Measurements from ENCODE around the gene ABL1. TPM values are rescaled to one million over a fixed set of nuclear protein-coding genes. Genes with fewer than 3 reads are reported as not detected.

The ABL1 gene
- total RNA-seq, 1 donor from 2014 or later: 121 TPM

DNA sequence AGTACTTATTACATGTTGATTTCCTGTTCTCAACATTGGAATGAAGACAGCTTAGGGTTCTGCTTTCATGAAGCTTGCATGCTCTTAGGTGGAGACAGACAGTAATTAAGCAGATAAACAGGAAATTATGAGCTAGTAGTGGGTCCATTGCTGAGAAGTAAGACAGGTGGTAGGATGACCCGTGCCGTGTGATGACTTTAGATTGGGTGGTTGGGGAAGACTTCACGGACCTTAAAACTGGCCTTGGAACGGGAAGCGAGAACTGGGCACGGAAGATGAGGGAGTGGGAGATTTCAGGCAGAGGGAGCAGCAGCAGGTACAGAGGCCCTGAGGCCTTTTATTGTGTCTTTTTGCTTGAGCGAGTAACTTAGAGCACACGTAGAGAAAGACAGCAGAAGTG lies 27.2 kb downstream of the ABL1 start:
- TF ChIP-seq, protein P1, sequence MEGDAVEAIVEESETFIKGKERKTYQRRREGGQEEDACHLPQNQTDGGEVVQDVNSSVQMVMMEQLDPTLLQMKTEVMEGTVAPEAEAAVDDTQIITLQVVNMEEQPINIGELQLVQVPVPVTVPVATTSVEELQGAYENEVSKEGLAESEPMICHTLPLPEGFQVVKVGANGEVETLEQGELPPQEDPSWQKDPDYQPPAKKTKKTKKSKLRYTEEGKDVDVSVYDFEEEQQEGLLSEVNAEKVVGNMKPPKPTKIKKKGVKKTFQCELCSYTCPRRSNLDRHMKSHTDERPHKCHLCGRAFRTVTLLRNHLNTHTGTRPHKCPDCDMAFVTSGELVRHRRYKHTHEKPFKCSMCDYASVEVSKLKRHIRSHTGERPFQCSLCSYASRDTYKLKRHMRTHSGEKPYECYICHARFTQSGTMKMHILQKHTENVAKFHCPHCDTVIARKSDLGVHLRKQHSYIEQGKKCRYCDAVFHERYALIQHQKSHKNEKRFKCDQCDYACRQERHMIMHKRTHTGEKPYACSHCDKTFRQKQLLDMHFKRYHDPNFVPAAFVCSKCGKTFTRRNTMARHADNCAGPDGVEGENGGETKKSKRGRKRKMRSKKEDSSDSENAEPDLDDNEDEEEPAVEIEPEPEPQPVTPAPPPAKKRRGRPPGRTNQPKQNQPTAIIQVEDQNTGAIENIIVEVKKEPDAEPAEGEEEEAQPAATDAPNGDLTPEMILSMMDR (IDR thresholded peaks at IDR 0.05; ENCODE audit: unreplicated experiment): no peak
- Mint-ChIP-seq H3K27ac (ENCODE audit: unreplicated experiment) (no peak overlapping the region), H3K9me3 (ENCODE audit: unreplicated experiment) (no peaks in the 10 kb centered on the region)

DNA sequence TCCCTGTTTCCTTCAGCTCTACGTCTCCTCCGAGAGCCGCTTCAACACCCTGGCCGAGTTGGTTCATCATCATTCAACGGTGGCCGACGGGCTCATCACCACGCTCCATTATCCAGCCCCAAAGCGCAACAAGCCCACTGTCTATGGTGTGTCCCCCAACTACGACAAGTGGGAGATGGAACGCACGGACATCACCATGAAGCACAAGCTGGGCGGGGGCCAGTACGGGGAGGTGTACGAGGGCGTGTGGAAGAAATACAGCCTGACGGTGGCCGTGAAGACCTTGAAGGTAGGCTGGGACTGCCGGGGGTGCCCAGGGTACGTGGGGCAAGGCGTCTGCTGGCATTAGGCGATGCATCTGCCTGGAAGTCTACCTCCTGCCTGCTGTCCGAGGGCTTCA lies 27.7 kb downstream of the ABL1 start:
- TF ChIP-seq, protein P1 (IDR thresholded peaks at IDR 0.05; ENCODE audit: unreplicated experiment): no peak
- Mint-ChIP-seq H3K9me3 (ENCODE audit: unreplicated experiment) (no peaks in the 10 kb centered on the region), H3K36me3 (ENCODE audit: low read depth, unreplicated experiment) (peaks cover 21% of the 10 kb centered on the region), H3K27me3 (ENCODE audit: unreplicated experiment) (peaks cover 3% of the 10 kb centered on the region), H3K4me1 (ENCODE audit: unreplicated experiment) (peaks cover 34% of the 10 kb centered on the region), H3K27ac (ENCODE audit: unreplicated experiment) (no peak overlapping the region), H3K4me3 (ENCODE audit: unreplicated experiment) (no peak overlapping the region)
- no peak for DNase-seq (ENCODE audit: low spot score)

More for the DNA sequence above, 27.2 kb downstream of the ABL1 start:
- peaks cover 24% of the 10 kb centered on the region for H3K36me3 Mint-ChIP-seq (ENCODE audit: low read depth, unreplicated experiment)
- H3K4me3 Mint-ChIP-seq (ENCODE audit: unreplicated experiment): no peak overlapping the region
- peaks cover 34% of the 10 kb centered on the region for H3K4me1 Mint-ChIP-seq (ENCODE audit: unreplicated experiment)
- DNase-seq (ENCODE audit: low spot score): no peak
- peaks cover 3% of the 10 kb centered on the region for H3K27me3 Mint-ChIP-seq (ENCODE audit: unreplicated experiment)

DNA sequence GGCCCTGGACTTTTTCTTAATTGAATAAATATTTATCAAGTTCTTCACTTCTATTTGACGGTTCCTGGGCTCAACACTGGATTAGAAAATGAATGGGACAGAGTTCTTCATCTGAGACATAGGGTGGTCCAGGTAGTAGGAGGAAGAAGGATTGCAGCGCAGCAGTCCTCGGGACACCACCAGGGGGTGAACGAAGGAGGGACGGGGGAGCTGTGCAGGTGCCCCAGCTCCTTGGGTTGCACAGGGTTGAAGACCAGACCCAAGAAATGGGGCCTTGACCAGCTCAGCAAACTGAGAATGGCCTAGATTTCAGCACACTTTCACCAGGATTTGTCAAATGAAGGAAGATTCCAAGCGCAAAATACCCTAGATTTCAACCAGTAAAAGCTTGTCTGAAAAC lies 29.5 kb downstream of the ABL1 start:
- peaks cover 30% of the 10 kb centered on the region for H3K4me1 Mint-ChIP-seq (ENCODE audit: unreplicated experiment)
- TF ChIP-seq, protein P1 (IDR thresholded peaks at IDR 0.05; ENCODE audit: unreplicated experiment): no peak
- no peak for DNase-seq (ENCODE audit: low spot score)
- peaks cover 3% of the 10 kb centered on the region for H3K27me3 Mint-ChIP-seq (ENCODE audit: unreplicated experiment)
- no peak overlapping the region for H3K27ac Mint-ChIP-seq (ENCODE audit: unreplicated experiment)
- H3K36me3 Mint-ChIP-seq (ENCODE audit: low read depth, unreplicated experiment): peaks cover 21% of the 10 kb centered on the region
- H3K9me3 Mint-ChIP-seq (ENCODE audit: unreplicated experiment): no peaks in the 10 kb centered on the region
- no peak overlapping the region for H3K4me3 Mint-ChIP-seq (ENCODE audit: unreplicated experiment)

DNA sequence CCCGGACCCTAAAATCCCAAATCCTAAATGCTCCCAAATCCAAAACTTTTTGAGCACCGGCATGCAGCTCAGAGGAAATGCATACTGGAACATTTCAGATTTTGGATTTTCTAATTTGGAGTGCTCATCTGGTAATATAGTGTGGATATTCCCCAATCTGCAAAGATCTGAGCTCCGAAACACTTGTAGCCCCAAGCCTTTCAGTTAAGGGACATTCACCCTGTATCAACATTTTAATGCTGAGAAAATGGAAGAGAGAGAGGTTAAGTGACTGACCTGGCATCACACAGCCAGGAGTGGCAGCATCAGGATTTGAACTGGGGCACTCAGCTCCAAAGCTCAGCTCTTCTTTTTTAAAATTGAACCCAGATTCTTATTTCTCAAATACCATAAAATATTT lies 30.9 kb downstream of the ABL1 start:
- no peak overlapping the region for H3K4me3 Mint-ChIP-seq (ENCODE audit: unreplicated experiment)
- no peaks in the 10 kb centered on the region for H3K9me3 Mint-ChIP-seq (ENCODE audit: unreplicated experiment)
- H3K27ac Mint-ChIP-seq (ENCODE audit: unreplicated experiment): no peak overlapping the region
- DNase-seq (ENCODE audit: low spot score): no peak
- peaks cover 12% of the 10 kb centered on the region for H3K36me3 Mint-ChIP-seq (ENCODE audit: low read depth, unreplicated experiment)
- peaks cover 19% of the 10 kb centered on the region for H3K4me1 Mint-ChIP-seq (ENCODE audit: unreplicated experiment)
- TF ChIP-seq, protein P1 (IDR thresholded peaks at IDR 0.05; ENCODE audit: unreplicated experiment): no peak
- peaks cover 3% of the 10 kb centered on the region for H3K27me3 Mint-ChIP-seq (ENCODE audit: unreplicated experiment)

DNA sequence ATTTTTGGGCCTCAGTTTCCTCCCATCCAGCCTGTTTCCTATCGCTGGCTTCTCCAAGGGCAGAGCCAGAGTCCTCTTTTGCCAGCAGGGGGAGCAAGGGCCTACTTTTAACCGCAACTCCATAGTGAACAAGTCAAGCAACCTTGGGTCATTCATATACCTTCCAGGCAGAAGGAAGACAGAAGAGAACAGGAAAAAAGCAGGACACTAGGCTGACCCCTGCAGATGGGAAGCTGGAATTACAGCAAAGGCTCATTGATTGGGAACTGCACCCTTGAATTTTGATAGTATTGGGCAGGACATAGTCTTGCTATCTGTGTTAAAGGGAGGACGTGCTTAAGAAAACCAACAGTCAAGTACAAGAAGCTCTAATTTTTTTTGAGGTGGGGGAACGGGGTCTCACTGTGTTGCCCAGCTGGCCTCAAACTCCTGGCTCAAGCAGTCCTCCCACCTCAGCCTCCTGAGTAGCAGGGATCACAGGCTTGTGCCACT lies 31.5 kb downstream of the ABL1 start:
- H3K27ac Mint-ChIP-seq (ENCODE audit: unreplicated experiment): no peak overlapping the region

More for the DNA sequence above, 31.5 kb downstream of the ABL1 start:
- peaks cover 12% of the 10 kb centered on the region for H3K36me3 Mint-ChIP-seq (ENCODE audit: low read depth, unreplicated experiment)
- H3K27me3 Mint-ChIP-seq (ENCODE audit: unreplicated experiment): peaks cover 3% of the 10 kb centered on the region
- TF ChIP-seq, protein P1 (IDR thresholded peaks at IDR 0.05; ENCODE audit: unreplicated experiment): peak; percentile 93
- DNase-seq (ENCODE audit: low spot score): peak; percentile 85
- peaks cover 15% of the 10 kb centered on the region for H3K4me1 Mint-ChIP-seq (ENCODE audit: unreplicated experiment)
- H3K9me3 Mint-ChIP-seq (ENCODE audit: unreplicated experiment): no peaks in the 10 kb centered on the region
- H3K4me3 Mint-ChIP-seq (ENCODE audit: unreplicated experiment): no peak overlapping the region

All from endothelial cell (in vitro differentiated cells).